HepG2 (cell line): ENCODE data around the gene PSMD1. TPM values are rescaled to one million over a fixed set of nuclear protein-coding genes. Genes with fewer than 3 reads are reported as not detected.

Experiments
- E2F1 ChIP-seq: sonication (generic); formaldehyde crosslinking; IDR thresholded peaks from 2 replicates; pipeline ENCODE4 v1.5.0; 2020; ENCODE audit warnings: missing genetic modification reagents
- HNF4A ChIP-seq: sonication (generic); formaldehyde crosslinking; IDR thresholded peaks from 2 replicates; pipeline ENCODE4 v1.4.0; 2020; ENCODE audit warnings: missing genetic modification reagents
- KLF12 ChIP-seq: sonication (generic); formaldehyde crosslinking; IDR thresholded peaks from 2 replicates; pipeline ENCODE4 v1.4.0; 2020; ENCODE audit warnings: missing genetic modification reagents, borderline replicate concordance
- PAF1 ChIP-seq: IDR thresholded peaks from 2 replicates; pipeline ENCODE4 v1.6.1; 2016; ENCODE audit warnings: missing genetic modification reagents, missing compliant biosample characterization
- PLSCR1 ChIP-seq: sonication (generic); formaldehyde crosslinking; IDR thresholded peaks from 2 replicates; pipeline ENCODE4 v1.5.0; 2020; ENCODE audit warnings: missing genetic modification reagents, mild to moderate bottlenecking, borderline replicate concordance
- PPARG ChIP-seq: conservative IDR thresholded peaks from 2 replicates; pipeline ENCODE4 v1.6.1; 2016; ENCODE audit warnings: missing biosample characterization, missing genetic modification reagents
- RORA ChIP-seq: sonication (generic); formaldehyde crosslinking; IDR thresholded peaks from 2 replicates; pipeline ENCODE4 v1.5.0; 2020; ENCODE audit warnings: mild to moderate bottlenecking, missing genetic modification reagents, moderate library complexity
- SRF ChIP-seq: IDR thresholded peaks from 2 replicates; pipeline ENCODE4 v1.6.1; 2011; ENCODE audit warnings: mild to moderate bottlenecking, low read depth, low read length, moderate library complexity
- TFAP4 ChIP-seq: sonication (generic); IDR thresholded peaks from 2 replicates; pipeline ENCODE4 v1.6.1; 2016; ENCODE audit warnings: low read depth, borderline replicate concordance
- ZBTB39 ChIP-seq: sonication (generic); formaldehyde crosslinking; IDR thresholded peaks from 2 replicates; pipeline ENCODE4 v1.5.0; 2020; ENCODE audit warnings: missing genetic modification reagents
- ZNF232 ChIP-seq: sonication (generic); formaldehyde crosslinking; IDR thresholded peaks from 2 replicates; pipeline ENCODE4 v1.4.0; 2020; ENCODE audit warnings: missing genetic modification reagents, borderline replicate concordance
- ZNF503 ChIP-seq: sonication (generic); formaldehyde crosslinking; IDR thresholded peaks from 2 replicates; pipeline ENCODE4 v1.4.0; 2020; ENCODE audit warnings: missing genetic modification reagents
- ZNF530 ChIP-seq: sonication (generic); formaldehyde crosslinking; IDR thresholded peaks from 2 replicates; pipeline ENCODE4 v1.5.0; 2020; ENCODE audit warnings: low read depth, mild to moderate bottlenecking, missing genetic modification reagents
- ZNF564 ChIP-seq: sonication (generic); formaldehyde crosslinking; IDR thresholded peaks from 2 replicates; pipeline ENCODE4 v1.8.1; 2023; ENCODE audit warnings: mild to moderate bottlenecking, missing genetic modification reagents
- ZNF619 ChIP-seq: sonication (generic); formaldehyde crosslinking; IDR thresholded peaks from 2 replicates; pipeline ENCODE4 v1.4.0; 2020; ENCODE audit warnings: mild to moderate bottlenecking, missing genetic modification reagents
- ZNF672 ChIP-seq: sonication (generic); formaldehyde crosslinking; IDR thresholded peaks from 2 replicates; pipeline ENCODE4 v1.8.1; 2022; ENCODE audit warnings: missing genetic modification reagents
- ZSCAN31 ChIP-seq: sonication (generic); formaldehyde crosslinking; IDR thresholded peaks from 2 replicates; pipeline ENCODE4 v1.5.0; 2020; ENCODE audit warnings: low read depth, mild to moderate bottlenecking, missing genetic modification reagents
- polyA plus RNA-seq, 8 experiments: library from polyadenylated mRNA; depleted of rRNA in 3 of 8; stranded (reverse) in 7 of 8; unstranded in 1 of 8; fragments of >200 nt; fragmentation: Illumina TruSeq in 4 of 8; extraction: Trizol in 4 of 8; gene quantifications; 2 replicates each; pipeline versions ENCODE4 v1.2.1 to v1.2.3, GENCODE V29; 2011 to 2016; ENCODE audit warnings: low read depth in 4 of 8, missing spikeins in 1 of 8, mixed read lengths in 1 of 8; ENCODE audit not compliant: insufficient read depth in 1 of 8
- total RNA-seq, 5 experiments: library from RNA; depleted of rRNA; stranded (reverse); fragments of >200 nt; fragmentation: Illumina TruSeq; extraction: Trizol; gene quantifications; 2 replicates each; pipeline ENCODE4 v1.2.3, GENCODE V29; 2016; ENCODE audit warnings: low read depth in 1 of 5

The PSMD1 gene
- total and polyA plus RNA-seq, 2 of the 13 experiments (the other 11 are each of a cell fraction or from before 2014, with no cell fraction given) = 136 to 191 TPM

GRCh38 chr2:231034291-231034882, 22.3 kb upstream of the PSMD1 start (continued):
- no peak for TF ChIP-seq ZSCAN31 (CRISPR knock-in tag)
- TF ChIP-seq SRF = no peak
- no peak for TF ChIP-seq KLF12
- no peak for TF ChIP-seq ZNF530 (CRISPR knock-in tag)
- peak; percentile 28; the same call in 1 of the 2 replicates for TF ChIP-seq ZNF503 (CRISPR knock-in tag)
- TF ChIP-seq ZNF619 (CRISPR knock-in tag) = no peak
- no peak for TF ChIP-seq RORA (CRISPR knock-in tag)
- TF ChIP-seq PAF1 (CRISPR knock-in tag) = no peak
- no peak for TF ChIP-seq PLSCR1 (CRISPR knock-in tag)
- no peak for TF ChIP-seq E2F1 (CRISPR knock-in tag)
- TF ChIP-seq ZNF232 (CRISPR knock-in tag) = peak; percentile 83
- TF ChIP-seq PPARG (CRISPR knock-in tag) = 0 out of 2 replicates have a peak, but pooled peaks have one; percentile 48
- TF ChIP-seq TFAP4 = no peak
- no peak for TF ChIP-seq ZNF672 (CRISPR knock-in tag)
- no peak for TF ChIP-seq ZBTB39 (CRISPR knock-in tag)
- no peak for TF ChIP-seq ZNF564 (CRISPR knock-in tag)
- peak; percentile 80 for TF ChIP-seq HNF4A
